ENCODE data around the gene GLIPR2. TPM values are rescaled to one million over a fixed set of nuclear protein-coding genes. Genes with fewer than 3 reads are reported as not detected.

The GLIPR2 gene
- total and polyA plus RNA-seq, 4 donors: 30.6 to 56.1 (median 41.6) TPM

DNA sequence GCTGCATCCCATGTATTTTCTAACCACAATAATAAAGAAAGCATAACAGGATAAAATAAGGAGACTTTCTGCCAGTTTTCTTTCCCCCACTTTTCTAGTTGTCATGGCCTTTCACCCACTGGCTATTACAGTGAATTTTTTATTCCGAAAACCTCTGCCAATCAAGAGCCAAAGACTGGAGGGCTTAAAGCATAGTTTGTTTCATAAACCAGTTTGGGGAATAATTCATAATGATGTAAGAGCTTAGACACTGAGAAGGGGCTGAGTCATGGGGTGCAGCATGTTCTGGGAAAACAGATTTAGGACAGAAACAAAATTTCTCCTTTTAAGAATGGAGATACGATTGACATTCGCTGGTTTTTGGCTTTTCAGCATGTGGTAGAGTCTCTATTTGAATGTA, 4.4 kb upstream of the GLIPR2 start:
- Histone ChIP-seq H3K9me3 (ENCODE audit: control insufficient read depth, insufficient read depth, low read length) (no peaks in the 10 kb centered on the region), H3K36me3 (ENCODE audit: control insufficient read depth, insufficient read depth, low read length) (no peaks in the 10 kb centered on the region), H3K4me3 (ENCODE audit: low read depth, low read length) (no peak overlapping the region), H3K27me3 (ENCODE audit: control insufficient read depth, insufficient read depth, low read length) (peaks cover 11% of the 10 kb centered on the region), H3K4me1 (ENCODE audit: control insufficient read depth, insufficient read depth, low read length) (peaks cover 9% of the 10 kb centered on the region), H3K27ac (ENCODE audit: low read depth, low read length) (no peak overlapping the region)
- 100% methylated on average over 1 of the region's 3 CpGs for whole genome bisulfite sequencing (ENCODE audit: insufficient coverage)
- DNase-seq (ENCODE audit: low read depth in 4 of 6, low spot score in 6 of 6): no peak

GRCh38 chr9:36134761-36135505, 1.6 kb upstream of the GLIPR2 start:
- Histone ChIP-seq H3K9me3 (ENCODE audit: control insufficient read depth, insufficient read depth, low read length) (no peaks in the 10 kb centered on the region), H3K27me3 (ENCODE audit: control insufficient read depth, insufficient read depth, low read length) (peaks cover 11% of the 10 kb centered on the region), H3K4me1 (ENCODE audit: control insufficient read depth, insufficient read depth, low read length) (peaks cover 24% of the 10 kb centered on the region), H3K27ac (ENCODE audit: low read depth, low read length) (no peak overlapping the region), H3K4me3 (ENCODE audit: low read depth, low read length) (no peak overlapping the region), H3K36me3 (ENCODE audit: control insufficient read depth, insufficient read depth, low read length) (no peaks in the 10 kb centered on the region)
- DNase-seq (ENCODE audit: low read depth in 4 of 6, low spot score in 6 of 6): no peak
- WGBS (ENCODE audit: insufficient coverage): 29% methylated on average over 3 of the region's 9 CpGs

DNA sequence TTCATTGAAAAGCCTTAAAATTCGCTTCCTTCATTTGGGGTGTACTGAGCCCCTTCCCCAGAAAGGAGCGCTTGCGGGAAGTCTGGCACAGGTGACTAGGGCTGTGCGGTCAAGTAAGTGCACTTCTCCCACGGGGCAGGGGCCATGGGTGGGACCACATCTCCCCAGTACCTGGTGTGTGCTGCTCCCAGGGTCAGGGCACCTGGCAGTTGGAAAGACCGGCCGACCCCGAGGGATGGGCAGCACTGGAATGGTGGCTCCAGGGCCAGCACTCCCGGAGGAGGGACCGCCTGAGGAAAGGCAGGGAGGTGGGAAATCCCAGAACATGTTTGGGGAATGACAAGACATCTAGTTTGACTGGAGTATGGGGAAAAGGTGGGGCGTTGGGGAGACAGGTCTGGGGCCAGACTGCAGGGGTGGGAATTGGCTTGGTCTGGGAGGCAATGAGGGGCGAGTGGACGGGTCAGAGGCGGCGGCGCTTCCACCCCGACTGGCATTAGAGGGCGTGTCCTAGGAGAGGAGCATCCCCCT, 727 bp upstream of the GLIPR2 start:
- 6% methylated on average over 18 of the region's 18 CpGs for WGBS (ENCODE audit: insufficient coverage)
- H3K36me3 ChIP-seq (ENCODE audit: control insufficient read depth, insufficient read depth, low read length): no peaks in the 10 kb centered on the region
- H3K4me3 ChIP-seq (ENCODE audit: low read depth, low read length): peak overlapping the region; percentile 68
- H3K27me3 ChIP-seq (ENCODE audit: control insufficient read depth, insufficient read depth, low read length): peaks cover 11% of the 10 kb centered on the region
- H3K27ac ChIP-seq (ENCODE audit: low read depth, low read length): no peak overlapping the region
- DNase-seq (ENCODE audit: low read depth in 4 of 6, low spot score in 6 of 6): no peak
- no peaks in the 10 kb centered on the region for H3K9me3 ChIP-seq (ENCODE audit: control insufficient read depth, insufficient read depth, low read length)
- H3K4me1 ChIP-seq (ENCODE audit: control insufficient read depth, insufficient read depth, low read length): peaks cover 27% of the 10 kb centered on the region

- Histone ChIP-seq H3K4me3 (ENCODE audit: low read depth, low read length) (peak overlapping the region; percentile 68), H3K9me3 (ENCODE audit: control insufficient read depth, insufficient read depth, low read length) (no peaks in the 10 kb centered on the region), H3K36me3 (ENCODE audit: control insufficient read depth, insufficient read depth, low read length) (peaks cover 2% of the 10 kb centered on the region), H3K27ac (ENCODE audit: low read depth, low read length) (peak overlapping the region; percentile 53), H3K4me1 (ENCODE audit: control insufficient read depth, insufficient read depth, low read length) (peaks cover 38% of the 10 kb centered on the region), H3K27me3 (ENCODE audit: control insufficient read depth, insufficient read depth, low read length) (peaks cover 11% of the 10 kb centered on the region)
- peak in 2 of 6 donors; percentile 13 to 52 for DNase-seq (ENCODE audit: low read depth in 4 of 6, low spot score in 6 of 6)
- under 1% methylated on average over 40 of the region's 40 CpGs for WGBS (ENCODE audit: insufficient coverage)
These were observed 410 bp downstream of the GLIPR2 start for GRCh38 chr9:36136894-36137391.

- Histone ChIP-seq H3K4me1 (ENCODE audit: control insufficient read depth, insufficient read depth, low read length) (peaks cover 43% of the 10 kb centered on the region), H3K4me3 (ENCODE audit: low read depth, low read length) (peak overlapping the region; percentile 68), H3K27me3 (ENCODE audit: control insufficient read depth, insufficient read depth, low read length) (peaks cover 11% of the 10 kb centered on the region), H3K27ac (ENCODE audit: low read depth, low read length) (peak overlapping the region; percentile 53), H3K9me3 (ENCODE audit: control insufficient read depth, insufficient read depth, low read length) (no peaks in the 10 kb centered on the region), H3K36me3 (ENCODE audit: control insufficient read depth, insufficient read depth, low read length) (peaks cover 4% of the 10 kb centered on the region)
- DNase-seq (ENCODE audit: low read depth in 4 of 6, low spot score in 6 of 6): peak in 1 of 6 donors; percentile 32
- 29% methylated on average over 12 of the region's 12 CpGs for WGBS (ENCODE audit: insufficient coverage)
These were observed 965 bp downstream of the GLIPR2 start for GRCh38 chr9:36137392-36138004.

DNA sequence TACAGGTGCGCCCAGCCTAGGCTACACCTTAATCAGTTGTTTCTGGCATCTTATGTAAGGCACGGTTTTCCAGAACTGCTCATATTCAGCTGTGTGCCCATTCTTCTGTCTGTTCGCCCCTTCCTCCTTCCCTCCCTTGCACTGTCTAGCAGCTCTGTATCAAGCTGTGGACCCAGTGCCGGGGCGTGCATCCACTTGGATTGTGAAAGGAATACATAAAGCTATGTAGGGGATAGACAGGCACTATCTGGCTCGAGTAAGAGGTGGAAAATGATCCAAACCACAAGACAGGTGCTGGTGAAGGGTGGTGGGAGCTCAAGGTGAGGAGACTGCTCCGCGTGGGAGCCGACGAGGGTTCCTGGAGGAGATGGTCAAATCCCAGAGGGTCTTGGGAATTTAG, 2.0 kb downstream of the GLIPR2 start:
- Histone ChIP-seq H3K4me1 (ENCODE audit: control insufficient read depth, insufficient read depth, low read length) (peaks cover 53% of the 10 kb centered on the region), H3K27ac (ENCODE audit: low read depth, low read length) (no peak overlapping the region), H3K9me3 (ENCODE audit: control insufficient read depth, insufficient read depth, low read length) (no peaks in the 10 kb centered on the region), H3K27me3 (ENCODE audit: control insufficient read depth, insufficient read depth, low read length) (peaks cover 9% of the 10 kb centered on the region), H3K36me3 (ENCODE audit: control insufficient read depth, insufficient read depth, low read length) (peaks cover 4% of the 10 kb centered on the region), H3K4me3 (ENCODE audit: low read depth, low read length) (no peak overlapping the region)
- no peak for DNase-seq (ENCODE audit: low read depth in 4 of 6, low spot score in 6 of 6)
- WGBS (ENCODE audit: insufficient coverage): 97% methylated on average over 7 of the region's 10 CpGs

DNA sequence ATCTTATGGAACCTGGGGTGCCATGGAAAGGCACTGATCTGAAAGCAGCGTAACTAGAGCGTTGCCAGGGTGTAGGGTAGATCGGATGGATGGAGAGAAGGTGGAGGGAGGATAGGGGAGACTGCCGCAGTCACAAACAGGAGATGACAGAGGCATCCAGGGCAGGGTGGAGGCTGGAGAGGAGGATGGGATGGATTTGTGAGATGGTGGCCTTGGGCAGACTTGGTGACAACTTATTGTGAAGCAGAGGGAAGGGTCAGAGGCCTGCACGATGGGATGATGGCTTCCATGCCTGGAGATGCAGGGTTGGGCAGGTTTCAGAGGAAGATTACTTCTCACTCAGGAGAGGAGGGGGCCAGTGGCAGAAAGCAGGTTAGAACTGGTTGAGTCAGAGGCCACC, 2.4 kb downstream of the GLIPR2 start:
- no peak overlapping the region for H3K27ac ChIP-seq (ENCODE audit: low read depth, low read length)

DNA sequence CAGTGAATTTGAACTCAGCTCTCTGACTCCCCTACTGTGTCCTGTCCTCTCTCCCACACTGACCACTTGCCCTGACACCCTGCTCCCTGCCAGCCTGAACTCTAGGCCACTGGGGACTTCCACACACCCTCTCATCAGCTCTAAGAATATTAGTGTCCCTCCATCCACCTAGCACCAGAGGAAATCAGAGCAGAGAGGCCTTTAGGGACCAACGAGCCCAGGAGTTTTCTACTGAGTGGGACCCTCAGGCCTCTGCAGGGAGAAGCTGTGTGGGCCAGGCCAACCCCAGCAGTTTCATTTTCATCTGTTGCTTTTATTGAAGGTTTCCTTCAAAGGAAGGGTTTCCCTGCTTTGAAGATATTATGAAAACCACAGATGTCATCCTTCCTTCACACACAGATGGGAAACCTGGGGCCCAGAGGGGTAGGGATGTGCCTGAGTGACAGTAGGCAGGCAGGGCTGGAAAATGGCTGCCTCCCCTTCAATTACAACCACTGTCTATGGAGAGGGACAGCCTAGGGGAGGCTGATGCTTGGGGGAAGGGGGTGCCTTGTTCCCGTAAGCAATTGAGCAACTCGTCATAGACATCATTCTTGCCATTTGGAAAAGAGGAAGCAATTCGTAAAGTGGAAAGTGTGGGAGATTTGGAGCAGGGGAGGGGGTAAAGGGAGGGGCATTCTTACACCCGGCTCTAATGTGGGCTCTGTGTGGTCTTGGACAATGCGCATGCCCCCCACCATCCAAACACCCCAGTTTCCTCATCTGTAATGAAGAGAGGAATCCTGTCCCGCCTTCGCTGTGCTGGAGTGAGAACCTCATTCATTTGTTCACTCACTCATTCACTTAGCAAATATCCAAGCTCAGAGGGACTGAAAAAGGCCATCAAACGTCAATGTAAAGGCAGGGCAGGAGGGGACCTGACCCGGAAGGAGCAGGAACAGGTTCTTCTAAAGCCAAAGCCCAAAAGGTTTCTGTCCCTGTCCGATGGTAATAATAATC, 3.9 kb downstream of the GLIPR2 start:
- peaks cover 6% of the 10 kb centered on the region for H3K27me3 ChIP-seq (ENCODE audit: control insufficient read depth, insufficient read depth, low read length)
- no peak overlapping the region for H3K4me3 ChIP-seq (ENCODE audit: low read depth, low read length)
- peaks cover 57% of the 10 kb centered on the region for H3K4me1 ChIP-seq (ENCODE audit: control insufficient read depth, insufficient read depth, low read length)
- H3K9me3 ChIP-seq (ENCODE audit: control insufficient read depth, insufficient read depth, low read length): no peaks in the 10 kb centered on the region
- WGBS (ENCODE audit: insufficient coverage): 83% methylated on average over 3 of the region's 11 CpGs
- no peak overlapping the region for H3K27ac ChIP-seq (ENCODE audit: low read depth, low read length)
- DNase-seq (ENCODE audit: low read depth in 4 of 6, low spot score in 6 of 6): no peak
- H3K36me3 ChIP-seq (ENCODE audit: control insufficient read depth, insufficient read depth, low read length): peaks cover 9% of the 10 kb centered on the region

More for the DNA sequence above, 2.4 kb downstream of the GLIPR2 start:
- WGBS (ENCODE audit: insufficient coverage): 98% methylated on average over 4 of the region's 5 CpGs
- DNase-seq (ENCODE audit: low read depth in 4 of 6, low spot score in 6 of 6): no peak
- H3K4me3 ChIP-seq (ENCODE audit: low read depth, low read length): no peak overlapping the region
- peaks cover 56% of the 10 kb centered on the region for H3K4me1 ChIP-seq (ENCODE audit: control insufficient read depth, insufficient read depth, low read length)
- H3K36me3 ChIP-seq (ENCODE audit: control insufficient read depth, insufficient read depth, low read length): peaks cover 4% of the 10 kb centered on the region
- peaks cover 9% of the 10 kb centered on the region for H3K27me3 ChIP-seq (ENCODE audit: control insufficient read depth, insufficient read depth, low read length)
- no peaks in the 10 kb centered on the region for H3K9me3 ChIP-seq (ENCODE audit: control insufficient read depth, insufficient read depth, low read length)

- H3K27ac ChIP-seq (ENCODE audit: low read depth, low read length): no peak overlapping the region
These were observed 4.8 kb downstream of the GLIPR2 start for GRCh38 chr9:36141288-36141687.

More at GRCh38 chr9:36141288-36141687, 4.8 kb downstream of the GLIPR2 start:
- peaks cover 2% of the 10 kb centered on the region for H3K9me3 ChIP-seq (ENCODE audit: control insufficient read depth, insufficient read depth, low read length)
- DNase-seq (ENCODE audit: low read depth in 4 of 6, low spot score in 6 of 6): peak in 1 of 6 donors; percentile 38
- H3K4me1 ChIP-seq (ENCODE audit: control insufficient read depth, insufficient read depth, low read length): peaks cover 51% of the 10 kb centered on the region
- no peak overlapping the region for H3K4me3 ChIP-seq (ENCODE audit: low read depth, low read length)
- H3K27me3 ChIP-seq (ENCODE audit: control insufficient read depth, insufficient read depth, low read length): no peaks in the 10 kb centered on the region
- 32% methylated on average over 2 of the region's 4 CpGs for WGBS (ENCODE audit: insufficient coverage)
- peaks cover 9% of the 10 kb centered on the region for H3K36me3 ChIP-seq (ENCODE audit: control insufficient read depth, insufficient read depth, low read length)

Measured in spinal cord (tissue), 10 donors.